ENCODE results near the gene C1QTNF3.
"Not testable (repeated sequence)": the region's sequence is repeated elsewhere in the genome, so short reads cannot be mapped to it uniquely, and the experiment has no call there.

GRCh38 chr5:34087728-34088127 is 44.7 kb upstream of the C1QTNF3 start:
- TF ChIP-seq, protein P1, sequence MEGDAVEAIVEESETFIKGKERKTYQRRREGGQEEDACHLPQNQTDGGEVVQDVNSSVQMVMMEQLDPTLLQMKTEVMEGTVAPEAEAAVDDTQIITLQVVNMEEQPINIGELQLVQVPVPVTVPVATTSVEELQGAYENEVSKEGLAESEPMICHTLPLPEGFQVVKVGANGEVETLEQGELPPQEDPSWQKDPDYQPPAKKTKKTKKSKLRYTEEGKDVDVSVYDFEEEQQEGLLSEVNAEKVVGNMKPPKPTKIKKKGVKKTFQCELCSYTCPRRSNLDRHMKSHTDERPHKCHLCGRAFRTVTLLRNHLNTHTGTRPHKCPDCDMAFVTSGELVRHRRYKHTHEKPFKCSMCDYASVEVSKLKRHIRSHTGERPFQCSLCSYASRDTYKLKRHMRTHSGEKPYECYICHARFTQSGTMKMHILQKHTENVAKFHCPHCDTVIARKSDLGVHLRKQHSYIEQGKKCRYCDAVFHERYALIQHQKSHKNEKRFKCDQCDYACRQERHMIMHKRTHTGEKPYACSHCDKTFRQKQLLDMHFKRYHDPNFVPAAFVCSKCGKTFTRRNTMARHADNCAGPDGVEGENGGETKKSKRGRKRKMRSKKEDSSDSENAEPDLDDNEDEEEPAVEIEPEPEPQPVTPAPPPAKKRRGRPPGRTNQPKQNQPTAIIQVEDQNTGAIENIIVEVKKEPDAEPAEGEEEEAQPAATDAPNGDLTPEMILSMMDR (conservative IDR thresholded peaks at IDR 0.05), result not testable (repeated sequence)
- not testable (repeated sequence) for TF ChIP-seq ZFX (IDR thresholded peaks at IDR 0.05)

Data from C4-2B (cell line).